ENCODE results near the gene SLC20A1. TPM values are rescaled to one million over a fixed set of nuclear protein-coding genes. Genes with fewer than 3 reads are reported as not detected.
"Not testable (repeated sequence)": the region's sequence is repeated elsewhere in the genome, so short reads cannot be mapped to it uniquely, and the experiment has no call there.

The SLC20A1 gene
- 77.2 TPM for total RNA-seq

GRCh38 chr2:112645310-112646101 is at the start of gene SLC20A1:
Gene SLC20A1 (plus strand): TSS chr2:112645939. CDS start chr2:112646829, 890 bp downstream.
- Histone ChIP-seq H3K4me3 (ENCODE audit: low read length) (peak within 1 kb of the TSS; percentile 93), H3K9me3 (ENCODE audit: low read depth, low read length) (no peaks in the 10 kb centered on the region), H3K27me3 (ENCODE audit: insufficient read depth, low read length) (no peaks in the 10 kb centered on the region), H3K4me1 (ENCODE audit: insufficient read depth, low read length) (peaks cover 61% of the 10 kb centered on the region)

GRCh38 chr2:112597537-112598322 is 48.0 kb upstream of the SLC20A1 start:
- Histone ChIP-seq H3K4me3 (ENCODE audit: low read length) (no peak overlapping the region), H3K4me1 (ENCODE audit: insufficient read depth, low read length) (peaks cover 6% of the 10 kb centered on the region), H3K27me3 (ENCODE audit: insufficient read depth, low read length) (no peaks in the 10 kb centered on the region), H3K9me3 (ENCODE audit: low read depth, low read length) (no peaks in the 10 kb centered on the region)

- Histone ChIP-seq H3K4me1 (ENCODE audit: insufficient read depth, low read length) (peaks cover 6% of the 10 kb centered on the region), H3K9me3 (ENCODE audit: low read depth, low read length) (no peaks in the 10 kb centered on the region), H3K27me3 (ENCODE audit: insufficient read depth, low read length) (no peaks in the 10 kb centered on the region), H3K4me3 (ENCODE audit: low read length) (no peak overlapping the region)
Observed at GRCh38 chr2:112600634-112601033, 45.1 kb upstream of the SLC20A1 start.

GRCh38 chr2:112601754-112602153 is 44.0 kb upstream of the SLC20A1 start:
- H3K4me3 ChIP-seq (ENCODE audit: low read length) = no peak overlapping the region
- no peaks in the 10 kb centered on the region for H3K9me3 ChIP-seq (ENCODE audit: low read depth, low read length)
- no peaks in the 10 kb centered on the region for H3K27me3 ChIP-seq (ENCODE audit: insufficient read depth, low read length)
- peaks cover 6% of the 10 kb centered on the region for H3K4me1 ChIP-seq (ENCODE audit: insufficient read depth, low read length)

- Histone ChIP-seq H3K4me3 (ENCODE audit: low read length) (no peak overlapping the region), H3K27me3 (ENCODE audit: insufficient read depth, low read length) (no peaks in the 10 kb centered on the region), H3K4me1 (ENCODE audit: insufficient read depth, low read length) (peaks cover 6% of the 10 kb centered on the region), H3K9me3 (ENCODE audit: low read depth, low read length) (no peaks in the 10 kb centered on the region)
Observed at GRCh38 chr2:112602917-112603316, 42.8 kb upstream of the SLC20A1 start.

- Histone ChIP-seq H3K27me3 (ENCODE audit: insufficient read depth, low read length) (no peaks in the 10 kb centered on the region), H3K9me3 (ENCODE audit: low read depth, low read length) (no peaks in the 10 kb centered on the region), H3K4me1 (ENCODE audit: insufficient read depth, low read length) (peaks cover 6% of the 10 kb centered on the region), H3K4me3 (ENCODE audit: low read length) (no peak overlapping the region)
Observed at GRCh38 chr2:112603731-112604130, 42.0 kb upstream of the SLC20A1 start.

- H3K4me1 ChIP-seq (ENCODE audit: insufficient read depth, low read length) = peaks cover 2% of the 10 kb centered on the region
- H3K27me3 ChIP-seq (ENCODE audit: insufficient read depth, low read length) = no peaks in the 10 kb centered on the region
- no peak overlapping the region for H3K4me3 ChIP-seq (ENCODE audit: low read length)
- no peaks in the 10 kb centered on the region for H3K9me3 ChIP-seq (ENCODE audit: low read depth, low read length)
Observed at GRCh38 chr2:112604952-112605351, 40.8 kb upstream of the SLC20A1 start.

- H3K4me3 ChIP-seq (ENCODE audit: low read length) = no peak overlapping the region
- H3K4me1 ChIP-seq (ENCODE audit: insufficient read depth, low read length) = no peaks in the 10 kb centered on the region
- H3K9me3 ChIP-seq (ENCODE audit: low read depth, low read length) = no peaks in the 10 kb centered on the region
- no peaks in the 10 kb centered on the region for H3K27me3 ChIP-seq (ENCODE audit: insufficient read depth, low read length)
Observed at GRCh38 chr2:112605926-112606325, 39.8 kb upstream of the SLC20A1 start.

GRCh38 chr2:112606547-112606946 is 39.2 kb upstream of the SLC20A1 start:
- H3K4me3 ChIP-seq (ENCODE audit: low read length) = no peak overlapping the region

GRCh38 chr2:112607680-112608438 is 37.9 kb upstream of the SLC20A1 start:
- Histone ChIP-seq H3K9me3 (ENCODE audit: low read depth, low read length) (no peaks in the 10 kb centered on the region), H3K4me1 (ENCODE audit: insufficient read depth, low read length) (no peaks in the 10 kb centered on the region), H3K27me3 (ENCODE audit: insufficient read depth, low read length) (no peaks in the 10 kb centered on the region), H3K4me3 (ENCODE audit: low read length) (no peak overlapping the region)

More at GRCh38 chr2:112606547-112606946, 39.2 kb upstream of the SLC20A1 start:
- Histone ChIP-seq H3K27me3 (ENCODE audit: insufficient read depth, low read length) (no peaks in the 10 kb centered on the region), H3K9me3 (ENCODE audit: low read depth, low read length) (no peaks in the 10 kb centered on the region), H3K4me1 (ENCODE audit: insufficient read depth, low read length) (no peaks in the 10 kb centered on the region)

- H3K4me1 ChIP-seq (ENCODE audit: insufficient read depth, low read length); H3K9me3 ChIP-seq (ENCODE audit: low read depth, low read length); H3K27me3 ChIP-seq (ENCODE audit: insufficient read depth, low read length); H3K4me3 ChIP-seq (ENCODE audit: low read length): not testable (repeated sequence)
Observed at GRCh38 chr2:112609320-112609719, 36.4 kb upstream of the SLC20A1 start.

GRCh38 chr2:112612283-112612682 is 33.5 kb upstream of the SLC20A1 start:
- not testable (repeated sequence) for H3K27me3 ChIP-seq (ENCODE audit: insufficient read depth, low read length); H3K9me3 ChIP-seq (ENCODE audit: low read depth, low read length); H3K4me3 ChIP-seq (ENCODE audit: low read length)
- H3K4me1 ChIP-seq (ENCODE audit: insufficient read depth, low read length) = peaks cover 11% of the 10 kb centered on the region

GRCh38 chr2:112614201-112614840 is 31.4 kb upstream of the SLC20A1 start:
- no peaks in the 10 kb centered on the region for H3K9me3 ChIP-seq (ENCODE audit: low read depth, low read length)
- no peak overlapping the region for H3K4me3 ChIP-seq (ENCODE audit: low read length)
- H3K27me3 ChIP-seq (ENCODE audit: insufficient read depth, low read length) = no peaks in the 10 kb centered on the region
- peaks cover 19% of the 10 kb centered on the region for H3K4me1 ChIP-seq (ENCODE audit: insufficient read depth, low read length)

GRCh38 chr2:112615051-112615450 is 30.7 kb upstream of the SLC20A1 start:
- no peaks in the 10 kb centered on the region for H3K9me3 ChIP-seq (ENCODE audit: low read depth, low read length)
- no peak overlapping the region for H3K4me3 ChIP-seq (ENCODE audit: low read length)
- no peaks in the 10 kb centered on the region for H3K27me3 ChIP-seq (ENCODE audit: insufficient read depth, low read length)
- peaks cover 19% of the 10 kb centered on the region for H3K4me1 ChIP-seq (ENCODE audit: insufficient read depth, low read length)
